Mammary epithelial cell (primary cell): ENCODE data around the gene CIAO3.

Source experiments
- EZH2 ChIP-seq: IDR thresholded peaks from 2 replicates; pipeline ENCODE4 v1.6.1; 2012; ENCODE audit warnings: low read length, inconsistent platforms, borderline replicate concordance
- TF ChIP-seq, protein P1 (sequence below), 2 donors: IDR thresholded peaks in 1 of 2; conservative IDR thresholded peaks in 1 of 2; 2 replicates each; pipeline ENCODE4 v1.5.1; 2011 to 2012; ENCODE audit warnings: inconsistent platforms in 2 of 2, low read length in 2 of 2, mild to moderate bottlenecking in 2 of 2, control low read depth in 1 of 2, low read depth in 1 of 2; ENCODE audit not compliant: insufficient read depth in 1 of 2; ENCODE audit errors: extremely low read depth in 1 of 2

DNA sequence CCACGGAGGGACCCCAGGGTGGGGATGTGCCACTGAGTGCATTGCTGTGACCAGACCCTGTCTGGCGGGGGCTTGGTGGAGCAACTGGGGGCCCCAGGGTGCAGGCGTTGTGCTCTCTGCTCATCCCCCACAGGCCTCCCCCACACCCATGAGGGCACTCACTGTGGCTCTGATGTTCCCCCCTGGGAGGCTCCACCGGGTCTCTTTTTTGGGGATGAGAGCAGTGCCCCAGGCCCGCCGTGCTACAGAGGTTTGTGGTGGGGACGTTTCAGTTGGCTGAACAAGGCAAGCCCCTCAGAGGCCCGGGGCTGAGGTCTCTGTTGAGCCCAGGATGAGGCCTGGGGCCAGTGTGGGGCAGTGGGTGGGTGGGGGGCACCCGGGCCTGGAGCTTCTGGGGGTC is 17.1 kb downstream of the CIAO3 start:
- TF ChIP-seq, protein P1, sequence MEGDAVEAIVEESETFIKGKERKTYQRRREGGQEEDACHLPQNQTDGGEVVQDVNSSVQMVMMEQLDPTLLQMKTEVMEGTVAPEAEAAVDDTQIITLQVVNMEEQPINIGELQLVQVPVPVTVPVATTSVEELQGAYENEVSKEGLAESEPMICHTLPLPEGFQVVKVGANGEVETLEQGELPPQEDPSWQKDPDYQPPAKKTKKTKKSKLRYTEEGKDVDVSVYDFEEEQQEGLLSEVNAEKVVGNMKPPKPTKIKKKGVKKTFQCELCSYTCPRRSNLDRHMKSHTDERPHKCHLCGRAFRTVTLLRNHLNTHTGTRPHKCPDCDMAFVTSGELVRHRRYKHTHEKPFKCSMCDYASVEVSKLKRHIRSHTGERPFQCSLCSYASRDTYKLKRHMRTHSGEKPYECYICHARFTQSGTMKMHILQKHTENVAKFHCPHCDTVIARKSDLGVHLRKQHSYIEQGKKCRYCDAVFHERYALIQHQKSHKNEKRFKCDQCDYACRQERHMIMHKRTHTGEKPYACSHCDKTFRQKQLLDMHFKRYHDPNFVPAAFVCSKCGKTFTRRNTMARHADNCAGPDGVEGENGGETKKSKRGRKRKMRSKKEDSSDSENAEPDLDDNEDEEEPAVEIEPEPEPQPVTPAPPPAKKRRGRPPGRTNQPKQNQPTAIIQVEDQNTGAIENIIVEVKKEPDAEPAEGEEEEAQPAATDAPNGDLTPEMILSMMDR (conservative IDR thresholded peaks at IDR 0.05 in 1 of 2, IDR thresholded peaks at IDR 0.05 in 1 of 2; ENCODE audit: extremely low read depth in 1 of 2, insufficient read depth in 1 of 2, low read depth in 1 of 2, low read length in 2 of 2), result no peak
- TF ChIP-seq EZH2, result no peak
